22Rv1 (cell line): ENCODE results near the gene NANOS1.

ENCODE experiments used
- H3K27ac ChIP-seq: fragments of 450-650 bp; 2 replicates; pipeline ENCODE4 v1.5.1; 2017
- CTCF ChIP-seq: fragments of 450-650 bp; IDR thresholded peaks from 2 replicates; pipeline ENCODE4 v1.5.1; 2017; ENCODE audit warnings: mild to moderate bottlenecking
- ZFX ChIP-seq: fragments of 450-650 bp; IDR thresholded peaks from 2 replicates; pipeline ENCODE4 v1.6.1; 2017; ENCODE audit warnings: antibody characterized with exemption, borderline replicate concordance

The NANOS1 gene

GRCh38 chr10:118998183-118998582, 31.3 kb upstream of the NANOS1 start:
- H3K27ac ChIP-seq, result no peak overlapping the region
- no peak for TF ChIP-seq ZFX
- no peak for TF ChIP-seq CTCF

- no peak overlapping the region for H3K27ac ChIP-seq
- TF ChIP-seq ZFX (no peak), CTCF (no peak)
Measured at GRCh38 chr10:119001717-119002500, 27.6 kb upstream of the NANOS1 start.

- TF ChIP-seq CTCF (no peak), ZFX (no peak)
- no peak overlapping the region for H3K27ac ChIP-seq
Measured at GRCh38 chr10:119003572-119004289, 25.8 kb upstream of the NANOS1 start.

- no peak overlapping the region for H3K27ac ChIP-seq
Measured at GRCh38 chr10:119005362-119006043, 24.0 kb upstream of the NANOS1 start.

GRCh38 chr10:119006451-119007210, 22.9 kb upstream of the NANOS1 start:
- no peak for TF ChIP-seq ZFX
- TF ChIP-seq CTCF, result no peak
- H3K27ac ChIP-seq, result no peak overlapping the region

More at GRCh38 chr10:119005362-119006043, 24.0 kb upstream of the NANOS1 start:
- TF ChIP-seq ZFX (no peak), CTCF (no peak)

- no peak for TF ChIP-seq ZFX
- no peak for TF ChIP-seq CTCF
- H3K27ac ChIP-seq, result no peak overlapping the region
Measured at GRCh38 chr10:119007211-119007574, 22.3 kb upstream of the NANOS1 start.
